GM12892 (cell line): ENCODE results near the gene CDK2AP2.

Source experiments
- POLR2A ChIP-seq: IDR thresholded peaks from 2 replicates; pipeline ENCODE4 v1.6.1; 2011; ENCODE audit warnings: low read depth, low read length, control low read depth
- POLR2AphosphoS5 ChIP-seq: IDR thresholded peaks from 2 replicates; pipeline ENCODE4 v1.6.1; 2011; ENCODE audit warnings: low read depth, low read length, control low read depth

DNA sequence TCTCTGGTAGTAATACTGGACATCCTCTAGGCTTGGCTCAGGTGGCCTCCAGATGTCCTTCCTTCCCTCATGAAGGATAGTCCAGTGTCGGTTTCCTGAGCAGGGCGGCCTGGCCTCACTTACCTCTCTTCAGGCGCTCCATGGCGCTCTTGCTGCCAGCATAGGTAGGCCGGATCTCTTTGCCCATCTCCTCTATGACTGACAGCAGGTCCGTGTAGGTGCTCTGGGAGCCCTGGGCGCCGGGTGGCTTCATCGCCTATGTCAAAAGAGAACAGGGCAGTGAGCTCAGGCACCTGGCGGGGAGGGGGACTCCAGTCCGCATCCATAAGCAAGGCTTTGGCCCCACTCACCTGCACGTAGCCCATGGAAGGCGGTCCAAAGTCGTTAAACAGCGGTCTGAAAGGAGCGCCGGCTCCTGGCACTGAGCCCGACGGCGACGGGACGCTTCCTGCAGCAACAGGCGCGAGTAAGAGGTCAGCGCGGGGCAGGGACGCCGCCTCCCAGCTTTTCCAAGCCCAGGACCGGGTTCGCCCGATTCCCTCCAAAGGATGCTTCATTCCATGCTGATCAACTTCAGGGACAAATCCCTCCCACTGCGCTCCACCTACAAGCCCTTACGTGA lies 609 bp downstream of the CDK2AP2 start:
- no peak; the same call in 1 of the 2 replicates for TF ChIP-seq POLR2AphosphoS5
- no peak for TF ChIP-seq POLR2A
